ENCODE data around the gene SCN2B.

The SCN2B gene

DNA sequence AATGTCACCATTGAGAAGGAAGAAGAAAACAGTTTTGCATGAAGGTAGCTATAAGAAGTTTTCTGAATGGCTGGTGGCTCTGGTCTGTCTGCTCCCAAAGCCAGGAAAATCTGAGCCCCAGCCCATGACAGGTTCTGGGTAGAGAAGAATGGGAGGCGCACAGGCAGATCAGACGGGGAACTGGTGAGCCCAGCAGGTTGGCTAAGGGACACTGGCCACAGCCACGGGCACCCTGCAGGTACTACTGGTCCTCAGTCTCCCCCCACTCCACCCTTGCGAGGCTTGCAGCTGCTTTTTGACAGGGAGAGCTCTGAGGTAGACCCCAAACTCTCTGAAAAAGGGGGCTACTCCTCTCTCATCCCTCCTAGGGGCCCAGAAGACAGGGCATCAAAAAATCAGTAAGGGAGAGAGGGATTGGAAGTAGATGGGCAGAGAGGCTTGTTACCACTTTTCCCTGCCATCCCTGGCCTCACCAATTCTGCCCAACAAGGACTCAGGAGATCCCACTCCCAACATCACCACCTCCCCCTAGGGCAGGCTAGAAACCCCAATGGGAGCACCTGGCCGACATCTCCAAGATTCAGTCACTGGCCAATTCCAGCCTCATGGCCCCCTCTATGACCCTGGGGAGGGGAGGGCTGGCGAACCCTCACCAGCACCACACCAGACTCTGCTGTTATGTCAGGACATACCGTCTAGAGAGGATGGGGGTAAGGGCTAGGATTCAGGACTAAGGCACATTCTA lies 41.2 kb downstream of the SCN2B start:
- DNase-seq (ENCODE audit: low read depth in 2 of 2) = no peak

DNA sequence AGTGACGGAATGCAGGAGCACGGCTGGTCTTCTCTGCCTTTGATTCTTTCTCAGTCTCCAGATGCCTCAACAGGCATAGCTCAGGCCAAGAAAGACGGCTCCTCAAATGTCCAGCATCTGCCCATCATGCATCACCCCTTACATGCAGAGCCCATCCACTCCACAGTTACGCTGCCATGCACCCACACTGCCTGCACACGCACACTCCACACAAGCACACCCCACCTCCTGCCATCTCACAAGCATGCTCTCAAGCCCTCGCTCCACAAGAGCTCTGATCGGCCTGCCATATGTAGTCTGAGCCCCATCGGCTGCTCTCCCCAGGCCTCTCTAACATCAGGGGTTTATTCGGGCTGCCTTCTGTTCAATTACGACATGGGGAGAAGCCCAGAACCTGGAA lies 42.6 kb downstream of the SCN2B start:
- no peak for DNase-seq (ENCODE audit: low read depth in 2 of 2)

DNA sequence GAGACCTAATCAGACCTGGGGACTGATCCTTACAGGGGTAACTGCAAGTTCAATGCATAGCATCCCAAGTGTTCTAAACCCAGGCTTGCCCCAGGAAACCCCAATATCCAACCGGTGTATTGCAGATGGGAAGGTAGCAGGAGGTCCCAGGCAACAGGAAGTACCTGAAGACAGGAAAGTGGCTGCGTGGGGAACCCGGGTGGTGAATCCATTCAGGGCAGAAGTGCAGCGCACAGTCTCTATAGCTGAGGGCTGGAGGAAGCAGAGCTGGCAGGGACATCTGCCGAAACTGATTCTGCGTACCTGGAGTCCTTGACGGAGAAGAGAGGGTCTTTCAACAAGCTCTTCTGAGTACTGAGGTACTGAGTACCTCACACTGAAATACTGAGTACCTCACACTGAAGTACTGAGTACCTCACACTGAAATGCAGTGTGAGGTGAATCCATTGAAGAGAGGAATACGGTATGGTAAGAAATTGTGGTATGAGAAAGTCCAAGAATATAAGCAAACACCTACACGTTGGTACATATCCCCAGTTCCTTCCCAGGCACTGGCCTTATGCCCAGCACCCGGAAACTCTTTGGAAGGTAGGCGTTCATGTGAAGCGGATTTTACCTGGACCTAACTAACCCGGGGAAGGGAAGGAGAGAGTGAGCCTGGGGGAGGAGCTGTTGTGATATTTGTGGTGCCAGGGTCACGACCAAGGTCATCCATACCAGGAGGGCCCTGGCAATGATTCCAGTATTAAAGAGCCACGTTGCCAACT lies 43.9 kb downstream of the SCN2B start:
- no peak for DNase-seq (ENCODE audit: low read depth in 2 of 2)

DNA sequence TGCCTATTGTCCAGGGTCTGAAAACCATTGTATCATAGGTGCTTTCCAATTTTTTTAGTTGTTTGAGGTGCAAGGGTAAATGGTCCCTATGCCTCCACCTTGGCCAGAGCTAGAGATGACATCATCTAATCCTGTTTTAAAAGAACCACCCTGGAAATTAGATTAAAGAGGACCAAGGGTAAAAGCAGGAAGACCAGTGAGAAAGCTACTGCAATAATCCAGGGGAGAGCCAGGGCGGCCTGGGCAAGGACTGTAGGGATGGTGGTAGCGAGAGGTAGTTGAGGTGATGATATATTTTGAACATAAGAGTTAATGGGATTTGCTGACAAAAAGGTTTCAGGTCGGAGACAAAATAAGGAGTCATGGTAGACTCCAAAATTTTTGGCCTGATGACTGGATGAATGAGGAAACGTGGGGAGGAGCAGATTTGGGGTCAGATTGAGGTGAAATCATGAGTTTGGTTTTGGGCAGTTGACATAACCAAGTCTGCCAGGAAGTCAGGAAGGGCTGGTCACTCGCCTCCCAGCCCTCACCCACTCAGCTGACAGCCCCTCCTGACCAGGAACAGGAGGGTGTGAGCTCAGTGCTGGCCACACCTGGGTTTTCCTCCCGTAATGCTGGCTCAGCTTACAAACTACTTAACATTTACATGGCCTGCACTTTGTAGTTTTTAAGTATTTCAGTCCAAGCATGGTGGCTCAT lies 46.8 kb downstream of the SCN2B start:
- no peak for DNase-seq (ENCODE audit: low read depth in 2 of 2)

DNA sequence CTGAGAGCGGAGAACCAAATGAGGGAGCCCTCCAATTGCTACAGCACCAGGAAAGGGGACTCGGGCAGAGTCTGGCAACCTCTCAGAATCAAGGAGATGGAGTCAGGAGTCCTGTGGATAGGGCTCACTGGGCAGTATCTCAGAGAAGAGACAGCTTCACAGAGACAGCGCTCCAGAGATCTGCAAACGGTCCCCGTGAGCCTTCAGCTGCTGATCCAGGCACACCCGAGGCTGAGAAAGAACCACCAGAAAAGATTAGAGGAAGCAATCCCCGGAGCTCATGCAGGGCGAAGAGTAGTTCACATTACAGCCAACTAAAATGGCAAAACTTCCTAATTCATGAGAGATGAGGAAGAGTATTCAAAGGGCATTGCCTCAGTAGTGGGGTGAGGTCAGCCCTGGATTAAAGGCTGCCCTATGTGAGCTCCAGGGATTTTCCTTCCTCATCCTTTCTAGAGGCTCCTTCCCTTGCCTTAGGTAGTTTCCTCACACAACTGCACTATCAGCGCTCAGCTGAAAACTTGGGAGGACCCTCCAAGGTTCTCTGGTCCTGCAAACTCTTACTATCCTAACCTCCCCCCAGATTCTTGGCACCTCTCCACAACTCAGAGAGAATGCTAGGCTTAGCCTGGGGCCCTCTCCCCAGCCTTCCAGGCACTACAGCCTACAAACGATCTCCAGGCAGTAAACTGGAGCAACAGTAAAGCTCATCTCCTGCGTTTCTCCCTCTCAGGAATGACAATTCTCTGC lies 47.5 kb downstream of the SCN2B start:
- no peak for DNase-seq (ENCODE audit: low read depth in 2 of 2)

DNA sequence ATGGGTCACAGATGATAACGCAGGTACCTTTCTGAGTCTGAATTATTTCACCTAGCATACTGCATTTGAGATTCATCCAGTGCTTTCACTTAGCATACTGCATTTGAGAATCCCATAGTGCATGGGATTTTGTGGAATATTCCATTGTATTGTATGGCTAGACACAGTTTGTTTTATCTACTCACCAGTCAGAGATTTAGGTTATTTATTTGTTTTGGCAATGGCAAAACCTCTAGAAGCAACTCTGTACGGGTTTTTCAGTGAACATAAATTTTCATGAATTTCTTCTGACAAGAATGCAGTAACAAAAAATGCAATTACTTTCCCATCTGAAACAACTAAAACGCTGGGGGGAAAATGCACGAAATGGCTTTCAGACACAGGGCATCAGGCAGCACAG lies 48.1 kb downstream of the SCN2B start:
- no peak for DNase-seq (ENCODE audit: low read depth in 2 of 2)

DNA sequence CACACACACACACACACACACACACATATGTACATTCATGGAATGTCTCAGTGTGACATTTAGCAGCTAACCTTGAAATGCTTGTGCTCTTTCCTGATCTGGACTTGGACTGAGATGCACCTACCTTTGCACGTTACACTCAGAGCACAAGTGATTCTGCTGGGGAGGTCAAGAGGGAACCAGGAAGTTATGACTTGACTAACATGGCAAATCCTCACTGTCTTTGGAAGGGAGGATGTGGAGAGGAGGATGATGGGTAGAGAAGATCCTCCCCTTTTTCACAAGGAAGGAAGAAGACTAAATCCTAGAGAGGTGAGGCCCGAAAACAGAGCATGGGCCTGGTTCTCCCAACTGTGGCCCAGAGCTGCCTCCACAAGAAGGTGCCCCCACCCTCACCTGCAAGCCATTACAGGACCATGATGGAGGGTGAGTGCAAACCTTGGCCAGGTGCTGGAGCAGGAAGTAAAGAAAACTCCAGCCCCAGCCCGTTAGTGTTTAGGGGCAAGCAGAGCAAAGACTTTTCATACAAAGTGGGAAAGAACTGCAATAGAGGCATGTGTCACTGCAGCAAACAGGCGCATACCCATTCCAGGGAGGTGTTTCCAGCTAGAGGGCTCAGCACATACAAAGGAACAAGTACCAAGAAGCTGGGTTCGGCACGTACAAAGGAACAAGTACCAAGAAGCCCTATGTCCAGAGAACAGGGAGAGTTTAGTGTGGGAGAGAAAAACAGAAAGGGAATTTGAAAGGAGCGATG lies 50.2 kb downstream of the SCN2B start:
- DNase-seq (ENCODE audit: low read depth in 2 of 2) = no peak

DNA sequence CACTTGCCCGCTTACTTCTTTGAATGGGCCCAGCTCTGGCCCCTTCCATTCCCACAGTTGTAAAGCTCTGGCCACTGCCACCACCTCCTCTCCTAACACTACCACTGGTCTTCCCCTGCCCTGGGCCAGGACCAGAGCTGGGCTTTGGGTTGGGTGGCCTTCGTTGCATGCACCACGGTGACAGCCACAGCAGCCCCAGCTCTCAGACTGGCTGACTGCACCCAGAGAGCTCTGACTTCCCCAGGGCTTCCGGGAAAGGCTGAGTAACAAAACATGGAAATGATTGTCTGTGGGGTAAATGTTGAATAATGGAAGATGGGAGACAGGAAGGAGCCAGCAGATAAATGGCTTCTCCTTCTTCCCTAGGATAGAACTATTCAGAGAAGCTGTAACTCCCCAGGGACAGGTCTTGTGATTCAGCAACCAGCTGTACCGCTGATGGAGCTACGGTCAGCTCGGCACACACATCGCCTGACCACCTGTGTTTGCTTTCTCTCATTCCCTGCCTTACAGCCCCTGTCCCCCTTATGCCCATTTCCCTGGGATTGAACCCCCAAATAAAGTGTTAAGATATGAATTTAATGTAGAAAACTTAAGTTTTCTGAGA lies 51.4 kb downstream of the SCN2B start:
- DNase-seq (ENCODE audit: low read depth in 2 of 2) = no peak

DNA sequence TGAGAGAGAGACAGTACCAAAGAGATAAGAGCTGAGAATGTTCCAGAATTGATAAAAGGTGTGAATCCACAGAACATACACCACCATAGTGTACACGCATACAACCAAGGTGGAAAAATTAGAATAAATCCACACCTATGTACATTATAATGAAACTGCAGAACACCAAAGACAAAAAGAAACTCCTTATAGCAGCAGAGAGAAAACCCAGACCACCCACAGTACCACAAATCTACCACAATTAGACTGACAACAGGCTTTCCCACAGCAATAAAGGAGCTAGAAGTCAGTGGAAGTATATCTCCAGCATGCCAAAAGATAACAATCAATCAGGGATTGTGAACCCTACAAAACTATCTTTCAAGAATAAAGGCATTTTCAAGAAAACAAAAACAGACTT lies 55.6 kb downstream of the SCN2B start:
- DNase-seq (ENCODE audit: low read depth in 2 of 2) = no peak

DNA sequence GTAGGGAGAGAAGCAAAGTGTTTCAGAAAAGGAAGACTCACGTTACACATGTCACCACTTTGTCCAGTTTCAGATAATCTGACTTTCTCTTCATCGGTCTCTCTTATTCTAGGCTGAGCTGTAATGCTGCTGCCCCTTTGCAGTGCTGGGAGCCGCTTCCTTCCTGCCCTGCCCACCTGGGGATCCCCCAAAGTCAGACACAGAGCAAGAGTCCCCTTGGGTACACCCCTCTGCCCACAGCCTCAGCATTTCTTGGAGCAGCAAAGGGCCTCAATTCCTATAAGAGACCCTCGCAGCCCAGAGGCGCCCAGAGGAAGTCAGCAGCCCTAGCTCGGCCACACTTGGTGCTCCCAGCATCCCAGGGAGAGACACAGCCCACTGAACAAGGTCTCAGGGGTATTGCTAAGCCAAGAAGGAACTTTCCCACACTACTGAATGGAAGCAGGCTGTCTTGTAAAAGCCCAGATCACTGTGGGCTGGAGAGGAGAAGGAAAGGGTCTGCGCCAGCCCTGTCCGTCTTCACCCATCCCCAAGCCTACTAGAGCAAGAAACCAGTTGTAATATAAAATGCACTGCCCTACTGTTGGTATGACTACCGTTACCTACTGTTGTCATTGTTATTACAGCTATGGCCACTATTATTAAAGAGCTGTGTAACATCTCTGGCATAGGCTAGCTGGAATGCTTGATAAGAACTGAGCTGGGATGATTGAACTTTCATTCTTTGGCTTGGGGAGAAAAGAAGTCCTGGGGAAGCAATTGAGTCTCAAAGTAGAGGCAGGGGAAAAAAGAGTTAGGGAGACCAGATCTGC lies 58.4 kb downstream of the SCN2B start:
- DNase-seq (ENCODE audit: low read depth in 2 of 2) = peak in 1 of 2 donors; percentile 45

DNA sequence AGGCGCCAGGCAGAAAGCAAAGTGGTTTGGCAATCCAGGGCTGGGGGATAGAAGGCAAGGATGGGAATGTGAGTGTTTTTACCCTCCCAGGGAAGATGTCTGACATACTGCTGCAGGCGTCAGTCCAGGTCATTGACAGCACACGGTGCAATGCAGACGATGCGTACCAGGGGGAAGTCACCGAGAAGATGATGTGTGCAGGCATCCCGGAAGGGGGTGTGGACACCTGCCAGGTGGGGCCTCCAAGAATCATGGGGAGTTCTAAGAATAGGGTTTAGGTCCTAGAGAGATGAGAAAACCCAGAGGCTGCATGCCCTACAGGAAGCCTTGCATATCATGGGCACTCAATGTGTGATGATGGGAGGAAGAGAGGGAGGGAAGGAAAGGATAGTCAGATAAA lies 61.4 kb downstream of the SCN2B start:
- no peak for DNase-seq (ENCODE audit: low read depth in 2 of 2)

DNA sequence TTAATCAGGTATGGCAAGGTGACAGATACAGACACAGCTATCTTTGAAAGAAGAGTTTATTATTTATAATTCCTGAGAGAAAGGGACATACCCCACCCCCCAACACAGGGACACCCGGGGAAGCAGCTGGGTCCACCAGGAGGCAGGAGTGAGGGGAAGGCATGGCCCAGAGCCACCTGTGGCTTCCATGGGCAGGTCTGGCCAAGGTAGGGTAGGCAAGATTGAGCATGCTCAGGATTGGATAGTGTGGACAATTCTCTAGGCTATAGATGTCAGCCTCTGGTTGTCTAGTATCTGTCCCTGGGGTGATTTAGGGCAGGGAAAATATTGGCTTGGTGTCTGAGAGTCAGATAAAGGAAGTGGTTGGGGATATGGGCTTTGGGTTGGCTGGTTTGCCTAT lies 62.2 kb downstream of the SCN2B start:
- no peak for DNase-seq (ENCODE audit: low read depth in 2 of 2)

DNA sequence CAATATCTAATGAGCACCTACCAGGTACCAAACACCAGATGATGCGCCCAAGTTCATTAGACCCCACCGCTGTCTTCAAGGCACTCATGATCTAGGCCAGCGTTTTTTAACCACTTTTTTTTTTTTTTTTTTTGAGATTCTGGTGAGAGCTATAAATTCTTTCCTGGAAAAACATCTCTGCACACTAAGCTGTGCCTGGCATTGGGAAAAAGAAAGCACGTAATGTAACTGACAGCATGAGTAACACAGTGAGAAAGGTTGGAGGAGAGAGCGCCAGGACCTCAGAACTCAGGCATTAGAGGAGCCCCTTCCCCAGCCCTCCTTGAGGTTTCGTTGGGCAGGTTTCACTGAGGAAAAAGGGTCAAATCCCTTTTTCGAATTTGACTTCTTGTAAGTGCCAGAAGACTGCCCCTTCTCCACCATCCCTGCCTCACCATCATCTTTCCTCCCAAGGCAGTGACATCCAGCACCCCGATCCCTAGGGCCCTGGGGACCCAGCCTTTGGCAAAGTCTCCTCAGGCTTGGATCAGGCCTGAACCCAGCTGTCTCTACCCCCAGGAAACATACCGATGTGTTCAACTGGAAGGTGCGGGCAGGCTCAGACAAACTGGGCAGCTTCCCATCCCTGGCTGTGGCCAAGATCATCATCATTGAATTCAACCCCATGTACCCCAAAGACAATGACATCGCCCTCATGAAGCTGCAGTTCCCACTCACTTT lies 63.6 kb downstream of the SCN2B start:
- no peak for DNase-seq (ENCODE audit: low read depth in 2 of 2)
